ENCODE measurements around the gene RAP1B. TPM values are rescaled to one million over a fixed set of nuclear protein-coding genes. Genes with fewer than 3 reads are reported as not detected.

RAP1B gene
- total RNA-seq, 1 experiment from 2014 or later = 86.9 TPM

DNA sequence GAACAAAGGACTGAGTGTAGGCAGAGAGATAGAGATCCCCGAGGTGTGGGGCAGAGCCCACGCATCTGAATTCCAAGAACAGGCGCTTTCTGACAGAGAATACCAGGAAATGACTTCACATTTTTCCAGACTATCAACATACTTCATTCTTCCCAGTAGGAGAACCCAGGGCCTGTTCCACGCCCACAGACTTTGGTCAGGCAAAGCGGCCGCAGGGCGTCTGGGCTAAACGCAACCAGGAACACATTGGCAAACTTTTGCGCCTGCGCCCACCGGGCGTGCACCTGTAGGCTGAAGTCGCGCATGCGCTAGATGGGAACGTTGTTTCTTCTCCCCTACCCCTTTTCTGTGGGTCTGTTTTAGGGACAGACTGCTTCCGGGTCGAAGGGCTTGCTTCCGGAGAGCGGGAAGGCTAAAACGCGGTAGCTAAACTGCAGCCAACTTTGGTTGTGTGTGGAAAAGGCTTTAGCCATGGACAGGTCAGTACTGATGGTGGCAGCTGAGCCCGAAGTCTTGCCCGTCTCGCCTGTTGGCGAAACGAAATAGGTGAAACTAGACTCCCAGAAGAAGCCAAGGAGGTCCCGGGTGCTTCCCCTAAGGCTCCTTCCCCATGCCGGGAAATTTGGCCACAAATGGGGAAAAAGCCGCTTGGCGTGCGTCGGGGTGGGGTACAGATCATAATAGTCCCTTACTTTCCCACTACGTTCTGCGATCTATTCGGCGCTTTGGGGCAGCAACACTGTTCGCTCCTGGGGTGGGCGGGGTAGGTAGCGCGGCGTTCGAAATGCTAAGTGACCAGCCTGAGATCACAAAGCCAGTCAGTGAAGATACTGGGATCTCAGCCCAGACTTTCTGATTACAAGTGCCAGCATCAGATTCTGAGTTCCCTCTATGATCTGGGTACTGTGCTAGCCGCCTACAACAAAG, 76.2 kb downstream of the RAP1B start, which contains the start of gene NUP107 (continued):
- TF ChIP-seq IRF2 (CRISPR knock-in tag; IDR thresholded peaks at IDR 0.05; ENCODE audit: borderline replicate concordance, low read depth) = no peak
- no peak for TF ChIP-seq ZNF232 (CRISPR knock-in tag; IDR thresholded peaks at IDR 0.05)
- TF ChIP-seq, protein P1, sequence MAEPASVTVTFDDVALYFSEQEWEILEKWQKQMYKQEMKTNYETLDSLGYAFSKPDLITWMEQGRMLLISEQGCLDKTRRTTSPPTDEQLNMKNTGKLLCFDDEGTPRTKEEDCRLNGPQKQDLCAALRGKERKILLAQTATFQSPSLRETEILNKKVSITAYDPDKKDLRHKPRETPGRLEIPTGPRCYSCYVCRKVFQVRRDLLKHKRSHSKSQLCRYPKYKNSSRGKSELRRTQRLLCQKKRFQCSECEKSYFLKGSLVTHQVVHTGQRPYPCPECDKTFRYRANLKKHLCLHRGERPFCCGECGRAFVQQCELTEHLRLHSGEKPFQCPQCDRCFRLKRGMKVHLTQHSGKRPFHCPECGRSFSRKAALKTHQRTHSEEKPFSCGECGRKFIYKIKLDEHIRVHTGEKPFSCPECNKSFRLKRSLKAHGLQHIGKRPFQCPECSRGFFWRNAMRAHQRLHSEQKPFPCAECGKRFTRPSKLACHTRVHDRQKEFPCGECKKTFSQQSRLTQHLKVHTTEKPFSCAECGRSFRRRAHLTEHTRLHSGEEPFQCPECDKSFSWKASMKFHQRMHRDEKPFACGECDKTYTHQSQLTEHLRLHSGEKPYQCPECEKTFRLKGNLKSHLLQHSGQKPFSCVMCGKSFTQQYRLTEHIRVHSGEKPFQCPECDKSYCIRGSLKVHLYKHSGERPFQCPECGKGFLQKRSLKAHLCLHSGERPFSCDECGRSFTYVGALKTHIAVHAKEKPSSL (CRISPR knock-in tag; conservative IDR thresholded peaks at IDR 0.05) = no peak
- TF ChIP-seq TEAD1 (CRISPR knock-in tag; IDR thresholded peaks at IDR 0.05) = peak; percentile 80; the same call in 1 of the 2 replicates
- peak; percentile 76; the same call in 1 of the 2 replicates for TF ChIP-seq NFE2L1 (CRISPR knock-in tag; IDR thresholded peaks at IDR 0.05)
- TF ChIP-seq, protein P2, sequence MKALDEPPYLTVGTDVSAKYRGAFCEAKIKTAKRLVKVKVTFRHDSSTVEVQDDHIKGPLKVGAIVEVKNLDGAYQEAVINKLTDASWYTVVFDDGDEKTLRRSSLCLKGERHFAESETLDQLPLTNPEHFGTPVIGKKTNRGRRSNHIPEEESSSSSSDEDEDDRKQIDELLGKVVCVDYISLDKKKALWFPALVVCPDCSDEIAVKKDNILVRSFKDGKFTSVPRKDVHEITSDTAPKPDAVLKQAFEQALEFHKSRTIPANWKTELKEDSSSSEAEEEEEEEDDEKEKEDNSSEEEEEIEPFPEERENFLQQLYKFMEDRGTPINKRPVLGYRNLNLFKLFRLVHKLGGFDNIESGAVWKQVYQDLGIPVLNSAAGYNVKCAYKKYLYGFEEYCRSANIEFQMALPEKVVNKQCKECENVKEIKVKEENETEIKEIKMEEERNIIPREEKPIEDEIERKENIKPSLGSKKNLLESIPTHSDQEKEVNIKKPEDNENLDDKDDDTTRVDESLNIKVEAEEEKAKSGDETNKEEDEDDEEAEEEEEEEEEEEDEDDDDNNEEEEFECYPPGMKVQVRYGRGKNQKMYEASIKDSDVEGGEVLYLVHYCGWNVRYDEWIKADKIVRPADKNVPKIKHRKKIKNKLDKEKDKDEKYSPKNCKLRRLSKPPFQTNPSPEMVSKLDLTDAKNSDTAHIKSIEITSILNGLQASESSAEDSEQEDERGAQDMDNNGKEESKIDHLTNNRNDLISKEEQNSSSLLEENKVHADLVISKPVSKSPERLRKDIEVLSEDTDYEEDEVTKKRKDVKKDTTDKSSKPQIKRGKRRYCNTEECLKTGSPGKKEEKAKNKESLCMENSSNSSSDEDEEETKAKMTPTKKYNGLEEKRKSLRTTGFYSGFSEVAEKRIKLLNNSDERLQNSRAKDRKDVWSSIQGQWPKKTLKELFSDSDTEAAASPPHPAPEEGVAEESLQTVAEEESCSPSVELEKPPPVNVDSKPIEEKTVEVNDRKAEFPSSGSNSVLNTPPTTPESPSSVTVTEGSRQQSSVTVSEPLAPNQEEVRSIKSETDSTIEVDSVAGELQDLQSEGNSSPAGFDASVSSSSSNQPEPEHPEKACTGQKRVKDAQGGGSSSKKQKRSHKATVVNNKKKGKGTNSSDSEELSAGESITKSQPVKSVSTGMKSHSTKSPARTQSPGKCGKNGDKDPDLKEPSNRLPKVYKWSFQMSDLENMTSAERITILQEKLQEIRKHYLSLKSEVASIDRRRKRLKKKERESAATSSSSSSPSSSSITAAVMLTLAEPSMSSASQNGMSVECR (CRISPR knock-in tag; IDR thresholded peaks at IDR 0.05; ENCODE audit: borderline replicate concordance) = peak; percentile 84; the same call in 1 of the 2 replicates
- TF ChIP-seq, protein P3, sequence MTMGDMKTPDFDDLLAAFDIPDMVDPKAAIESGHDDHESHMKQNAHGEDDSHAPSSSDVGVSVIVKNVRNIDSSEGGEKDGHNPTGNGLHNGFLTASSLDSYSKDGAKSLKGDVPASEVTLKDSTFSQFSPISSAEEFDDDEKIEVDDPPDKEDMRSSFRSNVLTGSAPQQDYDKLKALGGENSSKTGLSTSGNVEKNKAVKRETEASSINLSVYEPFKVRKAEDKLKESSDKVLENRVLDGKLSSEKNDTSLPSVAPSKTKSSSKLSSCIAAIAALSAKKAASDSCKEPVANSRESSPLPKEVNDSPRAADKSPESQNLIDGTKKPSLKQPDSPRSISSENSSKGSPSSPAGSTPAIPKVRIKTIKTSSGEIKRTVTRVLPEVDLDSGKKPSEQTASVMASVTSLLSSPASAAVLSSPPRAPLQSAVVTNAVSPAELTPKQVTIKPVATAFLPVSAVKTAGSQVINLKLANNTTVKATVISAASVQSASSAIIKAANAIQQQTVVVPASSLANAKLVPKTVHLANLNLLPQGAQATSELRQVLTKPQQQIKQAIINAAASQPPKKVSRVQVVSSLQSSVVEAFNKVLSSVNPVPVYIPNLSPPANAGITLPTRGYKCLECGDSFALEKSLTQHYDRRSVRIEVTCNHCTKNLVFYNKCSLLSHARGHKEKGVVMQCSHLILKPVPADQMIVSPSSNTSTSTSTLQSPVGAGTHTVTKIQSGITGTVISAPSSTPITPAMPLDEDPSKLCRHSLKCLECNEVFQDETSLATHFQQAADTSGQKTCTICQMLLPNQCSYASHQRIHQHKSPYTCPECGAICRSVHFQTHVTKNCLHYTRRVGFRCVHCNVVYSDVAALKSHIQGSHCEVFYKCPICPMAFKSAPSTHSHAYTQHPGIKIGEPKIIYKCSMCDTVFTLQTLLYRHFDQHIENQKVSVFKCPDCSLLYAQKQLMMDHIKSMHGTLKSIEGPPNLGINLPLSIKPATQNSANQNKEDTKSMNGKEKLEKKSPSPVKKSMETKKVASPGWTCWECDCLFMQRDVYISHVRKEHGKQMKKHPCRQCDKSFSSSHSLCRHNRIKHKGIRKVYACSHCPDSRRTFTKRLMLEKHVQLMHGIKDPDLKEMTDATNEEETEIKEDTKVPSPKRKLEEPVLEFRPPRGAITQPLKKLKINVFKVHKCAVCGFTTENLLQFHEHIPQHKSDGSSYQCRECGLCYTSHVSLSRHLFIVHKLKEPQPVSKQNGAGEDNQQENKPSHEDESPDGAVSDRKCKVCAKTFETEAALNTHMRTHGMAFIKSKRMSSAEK (CRISPR knock-in tag; IDR thresholded peaks at IDR 0.05; ENCODE audit: borderline replicate concordance) = no peak
- TF ChIP-seq NR3C1 (CRISPR knock-in tag; conservative IDR thresholded peaks at IDR 0.05; ENCODE audit: low read depth) = no peak
- no peak for TF ChIP-seq RELA (CRISPR knock-in tag; IDR thresholded peaks at IDR 0.05; ENCODE audit: borderline replicate concordance)
- TF ChIP-seq ZNF416 (CRISPR knock-in tag; IDR thresholded peaks at IDR 0.05) = no peak
- TF ChIP-seq, protein P4, sequence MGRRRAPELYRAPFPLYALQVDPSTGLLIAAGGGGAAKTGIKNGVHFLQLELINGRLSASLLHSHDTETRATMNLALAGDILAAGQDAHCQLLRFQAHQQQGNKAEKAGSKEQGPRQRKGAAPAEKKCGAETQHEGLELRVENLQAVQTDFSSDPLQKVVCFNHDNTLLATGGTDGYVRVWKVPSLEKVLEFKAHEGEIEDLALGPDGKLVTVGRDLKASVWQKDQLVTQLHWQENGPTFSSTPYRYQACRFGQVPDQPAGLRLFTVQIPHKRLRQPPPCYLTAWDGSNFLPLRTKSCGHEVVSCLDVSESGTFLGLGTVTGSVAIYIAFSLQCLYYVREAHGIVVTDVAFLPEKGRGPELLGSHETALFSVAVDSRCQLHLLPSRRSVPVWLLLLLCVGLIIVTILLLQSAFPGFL (CRISPR knock-in tag; IDR thresholded peaks at IDR 0.05; ENCODE audit: borderline replicate concordance) = no peak
- TF ChIP-seq, protein P5, sequence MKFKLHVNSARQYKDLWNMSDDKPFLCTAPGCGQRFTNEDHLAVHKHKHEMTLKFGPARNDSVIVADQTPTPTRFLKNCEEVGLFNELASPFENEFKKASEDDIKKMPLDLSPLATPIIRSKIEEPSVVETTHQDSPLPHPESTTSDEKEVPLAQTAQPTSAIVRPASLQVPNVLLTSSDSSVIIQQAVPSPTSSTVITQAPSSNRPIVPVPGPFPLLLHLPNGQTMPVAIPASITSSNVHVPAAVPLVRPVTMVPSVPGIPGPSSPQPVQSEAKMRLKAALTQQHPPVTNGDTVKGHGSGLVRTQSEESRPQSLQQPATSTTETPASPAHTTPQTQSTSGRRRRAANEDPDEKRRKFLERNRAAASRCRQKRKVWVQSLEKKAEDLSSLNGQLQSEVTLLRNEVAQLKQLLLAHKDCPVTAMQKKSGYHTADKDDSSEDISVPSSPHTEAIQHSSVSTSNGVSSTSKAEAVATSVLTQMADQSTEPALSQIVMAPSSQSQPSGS (CRISPR knock-in tag; IDR thresholded peaks at IDR 0.05; ENCODE audit: borderline replicate concordance, low read depth) = no peak
- no peak for TF ChIP-seq ZNF423 (CRISPR knock-in tag; IDR thresholded peaks at IDR 0.05)
- TF ChIP-seq, protein P6, sequence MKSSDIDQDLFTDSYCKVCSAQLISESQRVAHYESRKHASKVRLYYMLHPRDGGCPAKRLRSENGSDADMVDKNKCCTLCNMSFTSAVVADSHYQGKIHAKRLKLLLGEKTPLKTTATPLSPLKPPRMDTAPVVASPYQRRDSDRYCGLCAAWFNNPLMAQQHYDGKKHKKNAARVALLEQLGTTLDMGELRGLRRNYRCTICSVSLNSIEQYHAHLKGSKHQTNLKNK (CRISPR knock-in tag; IDR thresholded peaks at IDR 0.05) = no peak
- TF ChIP-seq KAT7 (CRISPR knock-in tag; IDR thresholded peaks at IDR 0.05; ENCODE audit: borderline replicate concordance) = peak; percentile 56; the same call in 1 of the 2 replicates
- no peak for TF ChIP-seq SMAD4 (CRISPR knock-in tag; IDR thresholded peaks at IDR 0.05)
- TF ChIP-seq, protein P7, sequence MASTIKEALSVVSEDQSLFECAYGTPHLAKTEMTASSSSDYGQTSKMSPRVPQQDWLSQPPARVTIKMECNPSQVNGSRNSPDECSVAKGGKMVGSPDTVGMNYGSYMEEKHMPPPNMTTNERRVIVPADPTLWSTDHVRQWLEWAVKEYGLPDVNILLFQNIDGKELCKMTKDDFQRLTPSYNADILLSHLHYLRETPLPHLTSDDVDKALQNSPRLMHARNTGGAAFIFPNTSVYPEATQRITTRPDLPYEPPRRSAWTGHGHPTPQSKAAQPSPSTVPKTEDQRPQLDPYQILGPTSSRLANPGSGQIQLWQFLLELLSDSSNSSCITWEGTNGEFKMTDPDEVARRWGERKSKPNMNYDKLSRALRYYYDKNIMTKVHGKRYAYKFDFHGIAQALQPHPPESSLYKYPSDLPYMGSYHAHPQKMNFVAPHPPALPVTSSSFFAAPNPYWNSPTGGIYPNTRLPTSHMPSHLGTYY (CRISPR knock-in tag; IDR thresholded peaks at IDR 0.05) = no peak
- no peak for TF ChIP-seq PRRX2 (CRISPR knock-in tag; IDR thresholded peaks at IDR 0.05)
- TF ChIP-seq, protein P8, sequence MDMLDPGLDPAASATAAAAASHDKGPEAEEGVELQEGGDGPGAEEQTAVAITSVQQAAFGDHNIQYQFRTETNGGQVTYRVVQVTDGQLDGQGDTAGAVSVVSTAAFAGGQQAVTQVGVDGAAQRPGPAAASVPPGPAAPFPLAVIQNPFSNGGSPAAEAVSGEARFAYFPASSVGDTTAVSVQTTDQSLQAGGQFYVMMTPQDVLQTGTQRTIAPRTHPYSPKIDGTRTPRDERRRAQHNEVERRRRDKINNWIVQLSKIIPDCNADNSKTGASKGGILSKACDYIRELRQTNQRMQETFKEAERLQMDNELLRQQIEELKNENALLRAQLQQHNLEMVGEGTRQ (CRISPR knock-in tag; IDR thresholded peaks at IDR 0.05) = no peak; the same call in 1 of the 2 replicates
- peak; percentile 100 for TF ChIP-seq NR2C2 (CRISPR knock-in tag; IDR thresholded peaks at IDR 0.05)
